Measurements from ENCODE around the gene TRIM71. TPM values are rescaled to one million over a fixed set of nuclear protein-coding genes. Genes with fewer than 3 reads are reported as not detected.
"Not testable (repeated sequence)": the region's sequence is repeated elsewhere in the genome, so short reads cannot be mapped to it uniquely, and the experiment has no call there.

Gene TRIM71
- total and polyA plus RNA-seq, 12 donors: 0.03 to 0.25 (median 0.17) TPM; not detected in 8

DNA sequence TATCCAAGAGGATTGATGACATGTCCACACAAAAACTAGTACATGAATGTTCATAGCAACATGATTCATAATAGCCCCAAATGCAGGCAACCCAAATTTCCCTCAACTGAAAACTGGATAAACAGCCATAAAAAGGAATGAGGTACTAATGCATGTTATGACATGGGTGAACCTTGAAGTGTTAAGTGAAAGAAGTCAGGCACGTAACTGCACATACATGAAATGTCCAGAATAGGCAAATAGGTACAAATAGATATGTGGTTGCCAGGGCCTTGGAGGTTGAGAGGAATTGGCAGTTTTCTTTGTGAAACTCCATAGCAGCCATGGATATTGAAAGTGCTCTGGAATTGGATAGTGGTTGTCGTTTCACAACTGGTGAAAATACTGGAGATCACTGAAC, 81.5 kb downstream of the TRIM71 start:
- H3K4me1 ChIP-seq (replicated peaks in 1 of 2): no peaks in the 10 kb centered on the region
- H3K27me3 ChIP-seq: peaks cover 3% of the 10 kb centered on the region
- H3K9me3 ChIP-seq (replicated peaks in 1 of 3): no peaks in the 10 kb centered on the region
- H3K4me3 ChIP-seq: no peak overlapping the region
- no peaks in the 10 kb centered on the region for H3K36me3 ChIP-seq (replicated peaks in 1 of 2)
- TF ChIP-seq POLR2A (IDR thresholded peaks at IDR 0.05): no peak
- TF ChIP-seq, protein P1, sequence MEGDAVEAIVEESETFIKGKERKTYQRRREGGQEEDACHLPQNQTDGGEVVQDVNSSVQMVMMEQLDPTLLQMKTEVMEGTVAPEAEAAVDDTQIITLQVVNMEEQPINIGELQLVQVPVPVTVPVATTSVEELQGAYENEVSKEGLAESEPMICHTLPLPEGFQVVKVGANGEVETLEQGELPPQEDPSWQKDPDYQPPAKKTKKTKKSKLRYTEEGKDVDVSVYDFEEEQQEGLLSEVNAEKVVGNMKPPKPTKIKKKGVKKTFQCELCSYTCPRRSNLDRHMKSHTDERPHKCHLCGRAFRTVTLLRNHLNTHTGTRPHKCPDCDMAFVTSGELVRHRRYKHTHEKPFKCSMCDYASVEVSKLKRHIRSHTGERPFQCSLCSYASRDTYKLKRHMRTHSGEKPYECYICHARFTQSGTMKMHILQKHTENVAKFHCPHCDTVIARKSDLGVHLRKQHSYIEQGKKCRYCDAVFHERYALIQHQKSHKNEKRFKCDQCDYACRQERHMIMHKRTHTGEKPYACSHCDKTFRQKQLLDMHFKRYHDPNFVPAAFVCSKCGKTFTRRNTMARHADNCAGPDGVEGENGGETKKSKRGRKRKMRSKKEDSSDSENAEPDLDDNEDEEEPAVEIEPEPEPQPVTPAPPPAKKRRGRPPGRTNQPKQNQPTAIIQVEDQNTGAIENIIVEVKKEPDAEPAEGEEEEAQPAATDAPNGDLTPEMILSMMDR (IDR thresholded peaks at IDR 0.05): no peak
- H3K27ac ChIP-seq: no peak overlapping the region
- no peak for DNase-seq
- 88 to 100% (median 92%) methylated on average over 2 of the region's 2 CpGs for WGBS, 4 donors
- intact Hi-C loops (cut with DNase I): no loop called here

DNA sequence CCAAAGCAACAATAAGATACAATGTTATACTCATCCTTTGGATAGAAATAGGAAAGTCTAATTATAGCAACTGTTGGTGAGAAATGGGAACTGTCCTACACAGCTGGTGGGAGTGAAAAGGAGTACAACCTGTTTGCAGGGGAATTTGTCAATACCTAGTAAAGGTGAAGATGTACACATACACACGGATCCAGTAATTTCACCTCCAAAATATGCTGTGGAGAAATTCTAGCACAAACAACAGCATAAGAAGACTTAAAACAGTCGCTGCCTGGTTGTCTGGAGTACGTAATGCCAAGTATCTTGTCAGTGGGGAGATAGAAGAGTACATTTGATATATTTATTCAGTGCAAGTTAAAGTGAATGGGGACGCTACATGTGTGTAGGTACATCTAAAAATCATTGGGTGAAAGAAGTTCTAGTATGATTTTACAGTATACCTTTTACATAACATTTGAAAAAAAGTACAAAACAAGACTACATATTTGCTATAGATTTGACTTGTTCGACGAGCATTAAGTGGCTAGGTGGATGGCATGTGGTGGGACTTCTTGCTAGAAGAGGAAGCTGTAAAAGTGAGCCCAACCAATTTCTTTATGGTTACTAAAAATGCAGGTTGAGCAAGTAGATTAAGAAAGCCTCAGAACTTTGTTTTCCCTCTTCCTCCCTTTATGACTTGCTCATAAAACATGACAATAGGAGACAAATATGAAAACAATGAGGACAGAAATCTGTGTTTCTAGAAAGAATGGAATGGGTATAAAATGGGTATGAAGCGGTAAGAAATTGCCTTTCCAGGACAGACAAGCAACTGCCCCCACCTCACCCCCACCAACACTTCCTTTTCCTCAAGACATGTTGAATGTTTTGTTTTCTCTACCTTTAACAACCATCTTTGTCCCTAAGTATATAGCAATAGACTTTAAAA, 83.5 kb downstream of the TRIM71 start:
- Histone ChIP-seq H3K9me3 (replicated peaks in 1 of 3) (no peaks in the 10 kb centered on the region), H3K27ac (no peak overlapping the region), H3K36me3 (replicated peaks in 1 of 2) (no peaks in the 10 kb centered on the region), H3K4me3 (no peak overlapping the region), H3K27me3 (peaks cover 3% of the 10 kb centered on the region), H3K4me1 (replicated peaks in 1 of 2) (no peaks in the 10 kb centered on the region)
- TF ChIP-seq, protein P1 (IDR thresholded peaks at IDR 0.05): no peak
- no peak for TF ChIP-seq POLR2A (IDR thresholded peaks at IDR 0.05)
- no peak for DNase-seq
- intact Hi-C loops (cut with DNase I): no loop called here
- 67 to 71% (median 69%) methylated on average over 7 of the region's 7 CpGs for WGBS, 4 donors

DNA sequence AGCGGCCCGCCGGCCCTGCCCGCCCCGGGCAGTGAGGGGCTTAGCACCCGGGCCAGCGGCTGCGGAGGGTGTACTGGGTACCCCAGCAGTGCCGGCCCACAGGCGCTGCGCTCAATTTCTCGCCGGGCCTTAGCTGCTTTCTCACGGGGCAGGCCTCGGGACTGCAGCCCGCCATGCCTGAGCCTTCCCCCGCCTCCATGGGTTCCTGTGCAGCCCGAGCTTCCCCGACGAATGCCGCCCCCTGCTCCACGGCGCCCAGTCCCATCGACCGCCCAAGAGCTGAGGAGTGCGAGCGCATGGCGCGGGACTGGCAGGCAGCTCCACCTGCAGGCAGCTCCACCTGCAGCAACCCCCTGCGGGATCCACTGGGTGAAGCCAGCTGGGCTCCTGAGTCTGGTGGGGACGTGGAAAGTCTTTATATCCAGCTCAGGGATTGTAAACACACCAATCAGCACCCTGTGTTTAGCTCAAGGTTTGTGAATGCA, 85.1 kb downstream of the TRIM71 start:
- TF ChIP-seq, protein P1 (IDR thresholded peaks at IDR 0.05): peak in 2 of 6 experiments; percentile 16 to 28
- H3K9me3 ChIP-seq (replicated peaks in 1 of 3); intact Hi-C loops (cut with DNase I); H3K36me3 ChIP-seq (replicated peaks in 1 of 2); H3K4me1 ChIP-seq (replicated peaks in 1 of 2); H3K27ac ChIP-seq; H3K27me3 ChIP-seq: not testable (repeated sequence)
- H3K4me3 ChIP-seq: peak overlapping the region in 1 of 4 donors; percentile 39
- 23 to 50% (median 35%) methylated on average over 21 to 31 of the region's 31 CpGs; no CpG with 5 or more reads in 1 of the 4 donors for WGBS, 4 donors
- peak in 5 of 7 donors; percentile 15 to 30 (median 23) for DNase-seq

DNA sequence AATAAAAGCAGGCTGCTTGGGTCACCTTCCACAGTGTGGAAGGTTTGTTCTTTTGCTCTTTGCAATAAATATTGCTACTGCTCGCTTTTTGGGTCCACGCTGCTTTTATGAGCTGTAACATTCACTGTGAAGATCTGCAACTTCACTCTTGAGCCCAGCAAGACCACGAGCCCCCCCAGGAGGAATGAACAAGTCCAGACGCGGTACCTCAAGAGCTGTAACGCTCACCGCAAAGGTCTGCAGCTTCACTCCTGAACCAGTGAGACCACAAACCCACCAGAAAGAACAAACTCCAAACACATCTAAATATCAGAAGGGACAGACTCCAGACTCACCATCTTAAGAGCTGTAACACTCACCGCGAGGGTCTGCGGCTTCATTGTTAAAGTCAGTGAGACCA, 86.2 kb downstream of the TRIM71 start:
- TF ChIP-seq POLR2A (IDR thresholded peaks at IDR 0.05): no peak
- TF ChIP-seq, protein P1 (IDR thresholded peaks at IDR 0.05): no peak
- Histone ChIP-seq H3K4me3 (no peak overlapping the region), H3K4me1 (replicated peaks in 1 of 2) (no peaks in the 10 kb centered on the region), H3K27me3 (no peaks in the 10 kb centered on the region), H3K36me3 (replicated peaks in 1 of 2) (no peaks in the 10 kb centered on the region), H3K27ac (no peak overlapping the region), H3K9me3 (replicated peaks in 1 of 3) (no peaks in the 10 kb centered on the region)
- 91 to 96% (median 92%) methylated on average over 10 of the region's 10 CpGs for WGBS, 4 donors
- intact Hi-C loops (cut with DNase I): no loop called here
- no peak for DNase-seq
